GM12874 (cell line): ENCODE data around the gene MYL6.

Experiments
- CTCF ChIP-seq: IDR thresholded peaks from 2 replicates; pipeline ENCODE4 v1.5.1; 2011; ENCODE audit warnings: low read depth, mild to moderate bottlenecking, control low read depth, low read length, moderate library complexity; ENCODE audit not compliant: insufficient read depth

MYL6 gene

GRCh38 chr12:56157201-56158028, 744 bp upstream of the MYL6 start:
- peak; percentile 57 for TF ChIP-seq CTCF

- TF ChIP-seq CTCF, result no peak
Measured at GRCh38 chr12:56158926-56159461, 835 bp downstream of the MYL6 start.

GRCh38 chr12:56159482-56160192, 1.5 kb downstream of the MYL6 start:
- no peak for TF ChIP-seq CTCF

- TF ChIP-seq CTCF, result no peak
Measured at GRCh38 chr12:56160193-56160763, 2.1 kb downstream of the MYL6 start.

- no peak for TF ChIP-seq CTCF
Measured at GRCh38 chr12:56160894-56161689, 2.9 kb downstream of the MYL6 start.

- no peak for TF ChIP-seq CTCF
Measured at GRCh38 chr12:56161690-56162351, 3.7 kb downstream of the MYL6 start.
